ENCODE results near the gene KLF13.
"Not testable (repeated sequence)": the region's sequence is repeated elsewhere in the genome, so short reads cannot be mapped to it uniquely, and the experiment has no call there.

The KLF13 gene

DNA sequence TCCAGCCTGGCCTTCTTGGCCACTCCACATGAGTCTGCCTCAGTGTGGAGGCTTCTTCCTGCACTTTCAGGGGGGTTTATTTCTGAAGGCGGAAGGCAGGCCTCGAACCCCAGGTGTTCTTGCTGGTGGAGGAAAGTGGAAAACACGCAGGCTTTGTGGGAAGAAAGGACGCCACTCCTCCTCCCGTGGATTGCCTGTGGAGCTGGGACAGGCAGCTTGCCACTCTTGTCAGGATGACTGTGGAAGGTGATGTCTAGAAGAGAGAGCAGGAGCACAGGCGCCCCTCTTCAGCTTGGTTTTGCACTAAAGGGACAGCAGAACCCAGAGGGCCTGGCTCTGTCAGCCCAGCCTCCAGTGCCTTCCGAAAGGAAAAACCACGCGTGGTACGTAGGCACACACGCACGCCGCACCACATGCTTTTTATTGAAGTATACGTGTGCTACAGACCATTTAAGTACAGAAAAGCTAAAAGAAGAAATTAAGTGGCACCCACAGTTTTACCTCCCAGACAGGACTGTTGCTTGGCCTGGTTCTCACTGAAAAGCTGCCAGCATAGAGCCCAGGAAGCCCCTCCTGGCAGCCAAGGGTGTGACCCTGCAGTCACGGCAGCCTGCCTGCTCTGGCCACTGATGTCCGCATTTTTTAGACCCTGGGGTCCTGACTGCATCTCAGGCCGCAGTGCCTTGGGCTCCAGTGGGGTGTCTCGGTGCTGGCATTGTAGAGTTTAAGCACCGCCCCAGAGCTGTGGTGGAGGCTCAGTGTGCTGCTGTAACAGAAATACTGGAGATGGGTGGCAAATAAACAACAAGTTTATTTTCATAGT is 21.6 kb downstream of the KLF13 start:
- TF ChIP-seq, protein P1, sequence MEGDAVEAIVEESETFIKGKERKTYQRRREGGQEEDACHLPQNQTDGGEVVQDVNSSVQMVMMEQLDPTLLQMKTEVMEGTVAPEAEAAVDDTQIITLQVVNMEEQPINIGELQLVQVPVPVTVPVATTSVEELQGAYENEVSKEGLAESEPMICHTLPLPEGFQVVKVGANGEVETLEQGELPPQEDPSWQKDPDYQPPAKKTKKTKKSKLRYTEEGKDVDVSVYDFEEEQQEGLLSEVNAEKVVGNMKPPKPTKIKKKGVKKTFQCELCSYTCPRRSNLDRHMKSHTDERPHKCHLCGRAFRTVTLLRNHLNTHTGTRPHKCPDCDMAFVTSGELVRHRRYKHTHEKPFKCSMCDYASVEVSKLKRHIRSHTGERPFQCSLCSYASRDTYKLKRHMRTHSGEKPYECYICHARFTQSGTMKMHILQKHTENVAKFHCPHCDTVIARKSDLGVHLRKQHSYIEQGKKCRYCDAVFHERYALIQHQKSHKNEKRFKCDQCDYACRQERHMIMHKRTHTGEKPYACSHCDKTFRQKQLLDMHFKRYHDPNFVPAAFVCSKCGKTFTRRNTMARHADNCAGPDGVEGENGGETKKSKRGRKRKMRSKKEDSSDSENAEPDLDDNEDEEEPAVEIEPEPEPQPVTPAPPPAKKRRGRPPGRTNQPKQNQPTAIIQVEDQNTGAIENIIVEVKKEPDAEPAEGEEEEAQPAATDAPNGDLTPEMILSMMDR (conservative IDR thresholded peaks at IDR 0.05; ENCODE audit: low read depth, low read length) = no peak
- no peak overlapping the region for H3K4me3 ChIP-seq (ENCODE audit: low read length)
- DNase-seq (ENCODE audit: low read depth) = no peak

DNA sequence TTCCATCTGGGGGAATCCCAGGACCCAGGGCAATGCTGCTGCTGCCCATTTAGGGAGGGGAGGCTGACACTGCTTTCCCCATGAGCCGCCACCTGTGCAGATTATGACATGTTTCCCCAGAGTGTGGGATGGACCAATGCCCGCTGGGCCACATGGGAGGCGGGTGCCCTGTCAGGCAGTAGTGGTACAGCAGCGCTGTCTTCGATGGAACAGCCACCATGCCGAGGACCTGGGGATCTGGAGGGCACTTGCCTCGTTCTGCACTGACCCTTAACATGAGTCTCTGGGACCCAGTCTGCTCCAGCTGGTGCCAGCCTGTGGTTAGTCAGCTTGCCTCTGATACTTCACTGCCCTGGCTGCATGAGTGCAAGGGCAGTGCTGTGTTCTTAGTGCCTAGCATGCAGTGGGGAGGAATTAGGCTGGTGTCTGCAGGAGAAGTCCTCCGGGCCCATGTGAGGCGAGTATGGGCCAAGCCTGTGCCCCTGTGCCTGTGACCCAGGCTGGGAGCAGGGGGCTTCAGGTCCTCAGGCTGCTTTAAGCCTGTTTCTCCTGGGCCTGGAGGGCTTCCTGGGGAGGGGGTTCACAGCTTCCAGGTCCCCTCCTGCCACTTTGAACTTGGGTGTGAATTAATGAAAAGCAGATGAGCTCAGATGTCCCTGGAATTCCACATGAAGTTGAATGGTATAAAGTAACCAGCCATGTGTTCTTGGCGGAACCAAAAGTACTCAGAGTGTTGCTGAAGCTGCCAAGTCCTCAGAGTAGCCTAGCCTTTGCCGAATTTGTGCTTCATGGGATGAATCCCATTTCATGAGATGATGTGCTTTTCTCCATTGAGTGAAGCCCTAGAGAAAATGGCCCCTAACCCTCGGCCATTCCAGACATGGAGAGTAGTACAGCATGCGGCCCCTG is 22.9 kb downstream of the KLF13 start:
- H3K4me3 ChIP-seq (ENCODE audit: low read length) = no peak overlapping the region
- no peak for DNase-seq (ENCODE audit: low read depth)
- TF ChIP-seq, protein P1 (conservative IDR thresholded peaks at IDR 0.05; ENCODE audit: low read depth, low read length) = no peak

DNA sequence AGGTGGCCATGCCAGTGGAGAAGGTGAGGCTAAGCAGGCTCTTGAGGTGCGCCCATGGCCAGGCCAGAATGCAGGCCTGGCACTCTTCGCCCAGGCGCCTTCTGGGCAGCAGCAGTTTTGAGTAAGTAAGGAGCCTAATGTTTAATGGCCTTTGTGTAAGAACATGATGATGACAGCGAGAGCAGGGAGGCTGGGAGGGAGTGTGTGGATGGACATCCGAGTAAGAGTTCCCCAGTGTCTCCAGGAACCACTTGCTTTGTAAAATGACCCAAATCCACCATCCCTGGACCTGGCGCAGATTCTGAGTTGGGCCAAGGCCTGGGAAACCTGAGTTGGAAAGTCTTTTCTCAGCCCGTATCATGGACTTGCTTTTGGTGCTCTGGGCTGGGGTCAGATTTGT is 24.1 kb downstream of the KLF13 start:
- TF ChIP-seq, protein P1 (conservative IDR thresholded peaks at IDR 0.05; ENCODE audit: low read depth, low read length) = no peak
- no peak for DNase-seq (ENCODE audit: low read depth)
- H3K4me3 ChIP-seq (ENCODE audit: low read length) = no peak overlapping the region

DNA sequence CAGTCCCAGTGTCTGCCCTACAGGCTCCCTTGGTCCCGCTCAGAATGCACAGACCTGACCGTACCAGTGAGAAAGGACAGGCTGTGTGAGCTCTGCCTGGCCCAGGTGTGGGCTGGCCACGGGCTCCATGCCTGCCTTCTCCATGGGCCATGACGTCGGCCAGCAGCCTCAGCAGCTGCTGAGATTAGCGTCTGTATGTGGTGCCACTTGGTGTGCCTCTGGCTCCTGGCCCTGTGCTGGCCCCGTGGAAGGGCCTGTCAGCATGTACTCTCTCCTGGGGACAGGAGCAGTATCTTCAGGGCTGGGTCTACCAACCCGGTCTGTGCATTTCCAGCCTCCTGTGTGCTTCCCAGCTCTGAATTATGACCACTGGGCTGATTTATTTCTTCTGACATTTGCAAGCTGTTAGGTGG is 25.7 kb downstream of the KLF13 start:
- peak; percentile 35 for DNase-seq (ENCODE audit: low read depth)
- no peak overlapping the region for H3K4me3 ChIP-seq (ENCODE audit: low read length)
- TF ChIP-seq, protein P1 (conservative IDR thresholded peaks at IDR 0.05; ENCODE audit: low read depth, low read length) = no peak

DNA sequence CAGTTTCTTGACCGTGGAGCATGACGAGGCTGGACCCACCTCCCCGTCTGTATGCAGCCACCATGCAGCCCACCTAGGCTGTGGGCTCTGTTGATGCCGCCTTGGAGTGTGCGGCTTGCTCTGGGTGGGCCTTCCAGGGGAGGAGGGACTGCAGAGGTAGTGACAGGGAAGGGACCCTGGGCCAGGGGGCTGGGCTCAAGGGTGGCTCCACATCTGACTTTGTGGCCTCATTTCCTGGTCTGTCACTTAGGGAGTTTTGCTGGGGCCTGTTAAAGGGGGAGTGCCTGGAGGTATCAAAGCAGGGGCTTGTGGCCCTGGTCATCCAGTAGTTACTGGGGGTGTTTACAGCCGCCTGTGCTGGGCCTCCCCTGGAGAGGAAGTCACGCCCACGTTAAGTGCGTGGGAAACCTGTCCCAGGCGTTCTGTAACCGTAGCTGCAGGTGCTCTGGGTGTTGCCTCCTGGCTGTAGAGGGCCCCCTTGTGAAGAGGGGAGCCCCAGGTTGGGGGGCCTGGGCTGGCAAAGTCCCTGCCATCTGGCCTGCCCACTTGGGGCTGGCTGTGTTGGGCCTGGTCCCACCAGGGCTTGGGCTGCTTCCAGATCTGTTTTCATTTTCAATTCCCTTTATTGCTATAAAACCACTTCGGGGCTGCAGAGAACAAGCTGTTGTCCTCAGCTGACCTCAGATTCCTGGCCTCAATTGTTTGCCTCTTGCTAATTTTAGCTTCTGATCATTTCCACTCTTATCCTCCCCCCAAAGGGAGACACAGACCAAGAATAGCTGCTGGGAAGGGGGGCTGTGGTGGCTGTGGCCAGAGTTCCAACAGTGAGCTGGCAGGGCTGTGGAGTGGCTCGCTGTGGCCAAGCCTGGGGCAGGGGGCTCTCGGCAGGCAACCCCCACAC is 26.5 kb downstream of the KLF13 start:
- TF ChIP-seq, protein P1 (conservative IDR thresholded peaks at IDR 0.05; ENCODE audit: low read depth, low read length) = no peak
- DNase-seq (ENCODE audit: low read depth) = peak; percentile 86
- no peak overlapping the region for H3K4me3 ChIP-seq (ENCODE audit: low read length)

DNA sequence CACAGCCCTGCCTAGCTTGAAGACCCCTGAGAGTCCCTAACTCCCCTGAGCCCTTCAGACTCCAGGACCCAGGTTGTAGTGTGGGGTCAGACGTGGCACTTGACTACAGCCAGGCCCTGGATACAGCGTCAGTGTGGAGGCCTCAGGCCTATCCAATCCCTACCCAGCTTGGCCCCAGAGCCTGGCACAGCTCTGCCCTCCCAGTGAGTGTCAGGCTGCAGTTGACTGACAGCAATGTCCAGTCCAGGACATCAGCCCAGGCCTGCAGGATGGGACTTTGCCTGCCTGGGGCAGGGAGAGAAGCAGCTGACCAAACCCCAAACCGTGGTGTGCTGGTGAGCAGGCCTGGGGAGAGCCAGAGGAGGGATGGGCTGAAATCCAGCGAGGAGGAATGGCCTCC is 27.3 kb downstream of the KLF13 start:
- H3K4me3 ChIP-seq (ENCODE audit: low read length) = no peak overlapping the region
- no peak for DNase-seq (ENCODE audit: low read depth)
- TF ChIP-seq, protein P1 (conservative IDR thresholded peaks at IDR 0.05; ENCODE audit: low read depth, low read length) = no peak

DNA sequence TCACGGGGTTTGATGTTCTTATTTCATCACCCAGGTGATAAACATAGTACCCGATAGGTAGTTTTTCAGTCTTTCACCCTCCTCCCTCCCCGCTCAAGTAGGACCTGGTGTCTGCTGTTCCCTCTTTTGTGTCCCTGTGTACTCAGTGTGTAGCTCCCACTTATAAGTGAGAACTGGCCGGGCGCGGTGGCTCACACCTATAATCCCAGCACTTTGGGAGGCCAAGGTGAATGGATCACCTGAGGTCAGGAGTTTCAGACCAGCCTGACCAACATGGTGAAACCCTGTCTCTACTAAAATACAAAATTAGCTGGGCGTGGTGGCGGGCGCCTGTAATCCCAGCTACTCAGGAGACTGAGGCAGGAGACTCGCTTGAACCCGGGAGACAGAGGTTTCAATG is 29.5 kb downstream of the KLF13 start:
- not testable (repeated sequence) for H3K4me3 ChIP-seq (ENCODE audit: low read length); DNase-seq (ENCODE audit: low read depth)
